ENCODE measurements around the gene SMIM14.
"Not testable (repeated sequence)": the region's sequence is repeated elsewhere in the genome, so short reads cannot be mapped to it uniquely, and the experiment has no call there.

Gene SMIM14

GRCh38 chr4:39638354-39639239 lies at the start of gene SMIM14:
TSS of gene SMIM14 (minus strand) at chr4:39638865. CDS start at chr4:39605145, 33,720 bp downstream.
- peak; percentile 96 for DNase-seq

GRCh38 chr4:39687014-39687413 lies 48.3 kb upstream of the SMIM14 start:
- DNase-seq, result no peak

- DNase-seq, result no peak
Measured at GRCh38 chr4:39685990-39686389, 47.3 kb upstream of the SMIM14 start.

GRCh38 chr4:39682138-39682537 lies 43.5 kb upstream of the SMIM14 start:
- DNase-seq, result no peak

GRCh38 chr4:39681003-39681402 lies 42.3 kb upstream of the SMIM14 start:
- not testable (repeated sequence) for DNase-seq

- not testable (repeated sequence) for DNase-seq
Measured at GRCh38 chr4:39675681-39676080, 37.0 kb upstream of the SMIM14 start.

- not testable (repeated sequence) for DNase-seq
Measured at GRCh38 chr4:39670296-39670695, 31.6 kb upstream of the SMIM14 start.

- DNase-seq, result no peak
Measured at GRCh38 chr4:39668887-39669286, 30.2 kb upstream of the SMIM14 start.

- DNase-seq, result no peak
Measured at GRCh38 chr4:39667706-39668105, 29.0 kb upstream of the SMIM14 start.

GRCh38 chr4:39664828-39665731 lies 26.4 kb upstream of the SMIM14 start:
- no peak for DNase-seq

- no peak for DNase-seq
Measured at GRCh38 chr4:39662683-39663082, 24.0 kb upstream of the SMIM14 start.

- no peak for DNase-seq
Measured at GRCh38 chr4:39660757-39661156, 22.1 kb upstream of the SMIM14 start.

- no peak for DNase-seq
Measured at GRCh38 chr4:39660045-39660444, 21.4 kb upstream of the SMIM14 start.

GRCh38 chr4:39658756-39659155 lies 20.1 kb upstream of the SMIM14 start:
- no peak for DNase-seq

GRCh38 chr4:39657465-39657864 lies 18.8 kb upstream of the SMIM14 start:
- peak; percentile 9 for DNase-seq

- not testable (repeated sequence) for DNase-seq
Measured at GRCh38 chr4:39656638-39657037, 18.0 kb upstream of the SMIM14 start.

- DNase-seq, result peak; percentile 47
Measured at GRCh38 chr4:39655876-39656275, 17.2 kb upstream of the SMIM14 start.

GRCh38 chr4:39655211-39655610 lies 16.5 kb upstream of the SMIM14 start:
- no peak for DNase-seq

- not testable (repeated sequence) for DNase-seq
Measured at GRCh38 chr4:39651586-39651985, 12.9 kb upstream of the SMIM14 start.

- no peak for DNase-seq
Measured at GRCh38 chr4:39649639-39650265, 11.1 kb upstream of the SMIM14 start.

GRCh38 chr4:39648827-39649558 lies 10.3 kb upstream of the SMIM14 start:
- no peak for DNase-seq

- DNase-seq, result no peak
Measured at GRCh38 chr4:39648213-39648612, 9.5 kb upstream of the SMIM14 start.
